B cell (primary cell): Measurements from ENCODE around the gene SCUBE1.

Source experiments
- EZH2 ChIP-seq: IDR thresholded peaks from 2 replicates; pipeline ENCODE4 v1.6.1; 2012; ENCODE audit warnings: borderline replicate concordance, low read depth, mild to moderate bottlenecking, moderate library complexity, low read length; ENCODE audit not compliant: insufficient read depth, poor library complexity, severe bottlenecking
- TF ChIP-seq, protein P1 (sequence below): fragments of 200-600 bp; IDR thresholded peaks from one replicate; pipeline ENCODE4 v1.8.0; 2022; ENCODE audit warnings: antibody characterized with exemption, mild to moderate bottlenecking

DNA sequence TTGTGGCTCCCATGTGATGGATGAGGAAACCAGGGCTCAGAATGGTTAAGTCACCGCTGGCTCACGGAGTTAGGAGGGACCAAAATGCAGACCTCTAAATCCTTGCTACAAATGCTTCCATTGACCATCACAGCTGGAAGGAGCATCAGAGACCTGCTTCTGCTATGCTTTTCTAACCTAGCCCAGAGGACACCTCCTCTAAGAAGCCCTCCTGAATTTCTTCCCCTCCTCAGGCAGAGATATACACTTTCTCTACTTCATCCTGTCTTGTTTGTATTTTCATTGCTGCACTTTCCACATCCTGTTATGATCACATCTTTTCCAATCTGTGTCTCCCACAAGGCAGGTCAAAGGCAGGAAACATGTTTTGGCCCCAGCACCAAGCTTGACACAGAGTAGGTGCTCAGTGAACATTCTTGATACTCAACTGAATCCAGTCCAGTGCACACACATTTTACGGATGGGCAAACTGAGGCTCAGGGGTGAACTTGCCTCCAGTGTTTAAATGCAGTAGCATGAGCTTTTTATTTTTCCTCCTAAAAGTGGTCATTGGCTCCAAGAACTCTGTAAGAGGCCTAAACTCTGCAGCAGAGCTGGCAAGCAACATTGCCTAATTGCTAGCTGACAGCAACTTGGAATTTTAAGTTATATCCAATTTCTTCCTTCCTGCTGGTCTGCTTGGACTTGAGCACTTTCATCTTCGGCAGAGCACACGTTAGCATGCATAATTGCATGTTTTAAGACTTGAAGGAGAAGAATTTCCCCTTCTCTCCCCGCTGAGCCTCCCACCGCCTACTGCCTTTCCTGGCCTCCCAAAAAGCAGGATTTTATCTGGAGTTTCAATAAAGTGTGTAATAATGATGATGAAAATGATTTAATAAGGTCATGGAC is 12.7 kb downstream of the SCUBE1 start:
- TF ChIP-seq, protein P1, sequence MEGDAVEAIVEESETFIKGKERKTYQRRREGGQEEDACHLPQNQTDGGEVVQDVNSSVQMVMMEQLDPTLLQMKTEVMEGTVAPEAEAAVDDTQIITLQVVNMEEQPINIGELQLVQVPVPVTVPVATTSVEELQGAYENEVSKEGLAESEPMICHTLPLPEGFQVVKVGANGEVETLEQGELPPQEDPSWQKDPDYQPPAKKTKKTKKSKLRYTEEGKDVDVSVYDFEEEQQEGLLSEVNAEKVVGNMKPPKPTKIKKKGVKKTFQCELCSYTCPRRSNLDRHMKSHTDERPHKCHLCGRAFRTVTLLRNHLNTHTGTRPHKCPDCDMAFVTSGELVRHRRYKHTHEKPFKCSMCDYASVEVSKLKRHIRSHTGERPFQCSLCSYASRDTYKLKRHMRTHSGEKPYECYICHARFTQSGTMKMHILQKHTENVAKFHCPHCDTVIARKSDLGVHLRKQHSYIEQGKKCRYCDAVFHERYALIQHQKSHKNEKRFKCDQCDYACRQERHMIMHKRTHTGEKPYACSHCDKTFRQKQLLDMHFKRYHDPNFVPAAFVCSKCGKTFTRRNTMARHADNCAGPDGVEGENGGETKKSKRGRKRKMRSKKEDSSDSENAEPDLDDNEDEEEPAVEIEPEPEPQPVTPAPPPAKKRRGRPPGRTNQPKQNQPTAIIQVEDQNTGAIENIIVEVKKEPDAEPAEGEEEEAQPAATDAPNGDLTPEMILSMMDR: no peak
- TF ChIP-seq EZH2: no peak
